Sigmoid colon (tissue), 4 donors: ENCODE data around the gene C19orf53.

Experiments used
- CTCF ChIP-seq, 4 experiments: fragments of 450-650 bp in 3 of 4; fragments of 200-600 bp in 1 of 4; IDR thresholded peaks; one replicate each; pipeline ENCODE4 v1.5.1; 2016 to 2019; ENCODE audit warnings: antibody characterized with exemption in 4 of 4, mild to moderate bottlenecking in 3 of 4, moderate library complexity in 2 of 4
- EP300 ChIP-seq, 4 donors: sonication (generic); formaldehyde crosslinking; IDR thresholded peaks; one replicate each; pipeline ENCODE4 v1.6.1; 2017; ENCODE audit warnings: antibody characterized with exemption in 4 of 4

DNA sequence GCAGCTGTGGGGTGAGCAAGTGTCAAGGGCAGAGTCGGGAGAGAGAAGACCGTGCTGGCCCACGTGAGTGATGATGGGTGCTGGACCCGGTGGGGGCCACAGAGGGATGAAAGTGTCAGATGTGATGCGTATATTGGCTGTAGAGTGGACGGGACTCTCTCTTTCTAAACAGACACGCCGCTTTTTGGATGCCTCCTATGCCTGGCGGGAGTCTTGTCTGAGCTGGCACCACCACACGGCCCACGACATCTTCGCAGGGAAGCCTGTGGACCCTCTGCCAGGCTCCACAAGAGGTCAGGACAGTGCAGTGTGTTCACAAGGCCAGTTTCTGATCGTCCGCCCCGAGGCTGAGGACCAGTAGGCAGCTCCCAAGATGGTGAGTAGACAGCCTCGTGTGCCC, 22.8 kb upstream of the C19orf53 start:
- TF ChIP-seq EP300 (IDR thresholded peaks at IDR 0.05) (no peak), CTCF (IDR thresholded peaks at IDR 0.05) (no peak)
